OCI-LY1 (cell line): ENCODE measurements around the gene CACNA2D3.

Source experiments
- EZH2 ChIP-seq: fragments of 200-600 bp; sonication (generic), shearing (Covaris generic); IDR thresholded peaks from 2 replicates; pipeline ENCODE4 v1.8.0; 2017; ENCODE audit warnings: borderline replicate concordance, mixed run types, mild to moderate bottlenecking, antibody characterized with exemption, low read length, moderate library complexity, mixed read lengths
- TF ChIP-seq, protein P1 (sequence below): fragments of 200-600 bp; sonication (generic), shearing (Covaris generic); IDR thresholded peaks from 2 replicates; pipeline ENCODE4 v1.5.1; 2017; ENCODE audit warnings: mild to moderate bottlenecking, antibody characterized with exemption, low read length, moderate library complexity, mixed read lengths

DNA sequence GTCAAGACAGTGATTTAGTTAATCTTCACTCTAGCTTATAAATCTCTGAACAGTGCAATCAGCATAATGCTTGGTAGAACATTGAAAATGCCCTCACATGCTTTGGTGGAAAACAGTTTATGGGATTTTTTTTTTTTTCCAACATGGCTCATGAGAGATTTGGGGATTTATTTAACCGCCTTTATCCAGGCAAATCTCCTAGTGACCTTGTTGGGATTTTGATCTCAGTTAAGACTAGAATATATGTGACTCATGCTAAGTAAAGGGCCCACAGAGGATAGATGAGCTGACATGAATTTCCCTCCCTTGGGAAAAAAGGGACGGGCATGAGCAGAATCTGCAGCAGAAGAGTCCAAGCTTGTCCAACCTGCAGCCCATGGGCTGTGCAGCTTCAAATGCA, 786.8 kb downstream of the CACNA2D3 start:
- TF ChIP-seq, protein P1, sequence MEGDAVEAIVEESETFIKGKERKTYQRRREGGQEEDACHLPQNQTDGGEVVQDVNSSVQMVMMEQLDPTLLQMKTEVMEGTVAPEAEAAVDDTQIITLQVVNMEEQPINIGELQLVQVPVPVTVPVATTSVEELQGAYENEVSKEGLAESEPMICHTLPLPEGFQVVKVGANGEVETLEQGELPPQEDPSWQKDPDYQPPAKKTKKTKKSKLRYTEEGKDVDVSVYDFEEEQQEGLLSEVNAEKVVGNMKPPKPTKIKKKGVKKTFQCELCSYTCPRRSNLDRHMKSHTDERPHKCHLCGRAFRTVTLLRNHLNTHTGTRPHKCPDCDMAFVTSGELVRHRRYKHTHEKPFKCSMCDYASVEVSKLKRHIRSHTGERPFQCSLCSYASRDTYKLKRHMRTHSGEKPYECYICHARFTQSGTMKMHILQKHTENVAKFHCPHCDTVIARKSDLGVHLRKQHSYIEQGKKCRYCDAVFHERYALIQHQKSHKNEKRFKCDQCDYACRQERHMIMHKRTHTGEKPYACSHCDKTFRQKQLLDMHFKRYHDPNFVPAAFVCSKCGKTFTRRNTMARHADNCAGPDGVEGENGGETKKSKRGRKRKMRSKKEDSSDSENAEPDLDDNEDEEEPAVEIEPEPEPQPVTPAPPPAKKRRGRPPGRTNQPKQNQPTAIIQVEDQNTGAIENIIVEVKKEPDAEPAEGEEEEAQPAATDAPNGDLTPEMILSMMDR = no peak
- no peak for TF ChIP-seq EZH2
